HepG2 (cell line): ENCODE results near the gene TMEM14B. TPM values are rescaled to one million over a fixed set of nuclear protein-coding genes. Genes with fewer than 3 reads are reported as not detected.
A peak's percentile ranks its signal among the peaks of the same experiment; 100 is the strongest.

Source experiments
- NBN ChIP-seq: fragments of 450-650 bp; conservative IDR thresholded peaks from 2 replicates; pipeline ENCODE4 v1.6.1; 2017
- TBP ChIP-seq: sonication (generic); formaldehyde crosslinking; IDR thresholded peaks from 2 replicates; pipeline ENCODE4 v1.5.0; 2020; ENCODE audit warnings: missing genetic modification reagents
- YEATS2 ChIP-seq: sonication (generic); formaldehyde crosslinking; IDR thresholded peaks from 2 replicates; pipeline ENCODE4 v1.4.0; 2020; ENCODE audit warnings: missing genetic modification reagents, borderline replicate concordance
- ZBTB7A ChIP-seq: sonication (generic); formaldehyde crosslinking; IDR thresholded peaks from 2 replicates; pipeline ENCODE4 v1.8.0; 2022; ENCODE audit warnings: mild to moderate bottlenecking, missing genetic modification reagents
- ZC3H13 ChIP-seq: sonication (generic); formaldehyde crosslinking; IDR thresholded peaks from 2 replicates; pipeline ENCODE4 v1.8.1; 2023; ENCODE audit warnings: mild to moderate bottlenecking, missing genetic modification reagents, moderate library complexity
- ZFAT ChIP-seq: sonication (generic); formaldehyde crosslinking; conservative IDR thresholded peaks from 2 replicates; pipeline ENCODE4 v1.8.1; 2023; ENCODE audit warnings: missing genetic modification reagents, inconsistent platforms
- ZNF20 ChIP-seq: sonication (generic); formaldehyde crosslinking; IDR thresholded peaks from 2 replicates; pipeline ENCODE4 v1.4.0; 2020; ENCODE audit warnings: mild to moderate bottlenecking, moderate library complexity, missing genetic modification reagents
- ZNF264 ChIP-seq: sonication (generic); formaldehyde crosslinking; IDR thresholded peaks from 2 replicates; pipeline ENCODE4 v1.4.0; 2020; ENCODE audit warnings: missing genetic modification reagents
- ZNF616 ChIP-seq: sonication (generic); formaldehyde crosslinking; IDR thresholded peaks from 2 replicates; pipeline ENCODE4 v1.5.0; 2020; ENCODE audit warnings: low read depth, mild to moderate bottlenecking, missing genetic modification reagents
- ZNF747 ChIP-seq: sonication (generic); formaldehyde crosslinking; IDR thresholded peaks from 2 replicates; pipeline ENCODE4 v1.8.1; 2023; ENCODE audit warnings: missing genetic modification reagents, mild to moderate bottlenecking, borderline replicate concordance
- polyA plus RNA-seq, 8 experiments: library from polyadenylated mRNA; depleted of rRNA in 3 of 8; stranded (reverse) in 7 of 8; unstranded in 1 of 8; fragments of >200 nt; fragmentation: Illumina TruSeq in 4 of 8; extraction: Trizol in 4 of 8; gene quantifications; 2 replicates each; pipeline versions ENCODE4 v1.2.1 to v1.2.3, GENCODE V29; 2011 to 2016; ENCODE audit warnings: low read depth in 4 of 8, missing spikeins in 1 of 8, mixed read lengths in 1 of 8; ENCODE audit not compliant: insufficient read depth in 1 of 8
- total RNA-seq, 5 experiments: library from RNA; depleted of rRNA; stranded (reverse); fragments of >200 nt; fragmentation: Illumina TruSeq; extraction: Trizol; gene quantifications; 2 replicates each; pipeline ENCODE4 v1.2.3, GENCODE V29; 2016; ENCODE audit warnings: low read depth in 1 of 5
- TF ChIP-seq, protein P1 (sequence below): sonication (generic); formaldehyde crosslinking; IDR thresholded peaks from 2 replicates; pipeline ENCODE4 v1.5.0; 2020; ENCODE audit warnings: missing genetic modification reagents
- TF ChIP-seq, protein P2 (sequence below): sonication (generic); formaldehyde crosslinking; IDR thresholded peaks from 2 replicates; pipeline ENCODE4 v1.8.1; 2023; ENCODE audit warnings: missing genetic modification reagents, mild to moderate bottlenecking, borderline replicate concordance
- TF ChIP-seq, protein P3 (sequence below): fragments of 450-650 bp; IDR thresholded peaks from 2 replicates; pipeline ENCODE4 v1.6.1; 2016
- TF ChIP-seq, protein P4 (sequence below): sonication (generic); formaldehyde crosslinking; IDR thresholded peaks from 2 replicates; pipeline ENCODE4 v1.4.0; 2020; ENCODE audit warnings: missing genetic modification reagents
- TF ChIP-seq, protein P5 (sequence below): sonication (generic); formaldehyde crosslinking; IDR thresholded peaks from 2 replicates; pipeline ENCODE4 v1.5.1; 2020; ENCODE audit warnings: mild to moderate bottlenecking, missing genetic modification reagents, moderate library complexity

TMEM14B gene
- total and polyA plus RNA-seq, 2 of the 13 experiments (the other 11 are each of a cell fraction or from before 2014, with no cell fraction given), result 133 to 200 TPM

DNA sequence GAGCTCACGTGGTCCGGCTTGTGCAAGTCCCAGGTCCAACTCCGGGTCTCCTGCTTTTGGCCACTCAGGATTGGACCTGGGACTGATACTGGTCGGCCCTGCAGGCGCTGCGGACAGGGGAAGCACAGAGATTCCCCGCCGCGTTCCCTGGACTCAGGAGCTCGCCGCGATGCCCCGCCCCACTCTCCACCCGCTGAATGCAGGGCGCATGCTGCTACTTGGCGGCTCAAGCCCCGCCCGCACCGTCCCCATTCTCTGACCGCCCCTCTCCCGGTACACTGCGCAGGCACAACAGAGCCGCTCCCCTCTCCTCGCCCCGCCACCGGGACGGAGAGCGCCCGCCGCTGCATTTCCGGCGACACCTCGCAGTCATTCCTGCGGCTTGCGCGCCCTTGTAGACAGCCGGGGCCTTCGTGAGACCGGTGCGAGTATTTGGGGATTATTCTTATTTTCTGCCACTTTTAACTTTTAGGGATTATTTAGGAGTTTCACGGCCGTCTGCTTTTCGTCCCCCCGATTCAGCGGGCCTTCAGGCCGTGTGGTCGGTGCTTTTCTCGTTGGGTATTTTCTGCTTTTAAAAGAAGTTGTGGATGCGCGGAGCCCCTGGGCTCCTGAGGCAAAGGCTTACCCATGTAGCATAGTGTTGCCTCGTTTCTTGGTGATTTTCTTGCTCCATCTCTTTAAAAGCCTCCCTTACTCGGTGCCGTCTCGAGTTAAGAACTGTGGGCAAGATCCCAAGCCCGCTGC is 24.6 kb upstream of the TMEM14B start, which contains the start of gene TMEM14C (continued):
- TF ChIP-seq, protein P1, sequence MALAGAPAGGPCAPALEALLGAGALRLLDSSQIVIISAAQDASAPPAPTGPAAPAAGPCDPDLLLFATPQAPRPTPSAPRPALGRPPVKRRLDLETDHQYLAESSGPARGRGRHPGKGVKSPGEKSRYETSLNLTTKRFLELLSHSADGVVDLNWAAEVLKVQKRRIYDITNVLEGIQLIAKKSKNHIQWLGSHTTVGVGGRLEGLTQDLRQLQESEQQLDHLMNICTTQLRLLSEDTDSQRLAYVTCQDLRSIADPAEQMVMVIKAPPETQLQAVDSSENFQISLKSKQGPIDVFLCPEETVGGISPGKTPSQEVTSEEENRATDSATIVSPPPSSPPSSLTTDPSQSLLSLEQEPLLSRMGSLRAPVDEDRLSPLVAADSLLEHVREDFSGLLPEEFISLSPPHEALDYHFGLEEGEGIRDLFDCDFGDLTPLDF (CRISPR knock-in tag), result peak; percentile 72
- TF ChIP-seq, protein P2, sequence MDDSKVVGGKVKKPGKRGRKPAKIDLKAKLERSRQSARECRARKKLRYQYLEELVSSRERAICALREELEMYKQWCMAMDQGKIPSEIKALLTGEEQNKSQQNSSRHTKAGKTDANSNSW (CRISPR knock-in tag), result peak; percentile 93; the same call in 1 of the 2 replicates
- no peak for TF ChIP-seq ZC3H13 (CRISPR knock-in tag)
- TF ChIP-seq ZNF20 (CRISPR knock-in tag), result no peak
- 0 out of 2 replicates have a peak, but pooled peaks have one; percentile 19 for TF ChIP-seq TBP (CRISPR knock-in tag)
- TF ChIP-seq, protein P3, sequence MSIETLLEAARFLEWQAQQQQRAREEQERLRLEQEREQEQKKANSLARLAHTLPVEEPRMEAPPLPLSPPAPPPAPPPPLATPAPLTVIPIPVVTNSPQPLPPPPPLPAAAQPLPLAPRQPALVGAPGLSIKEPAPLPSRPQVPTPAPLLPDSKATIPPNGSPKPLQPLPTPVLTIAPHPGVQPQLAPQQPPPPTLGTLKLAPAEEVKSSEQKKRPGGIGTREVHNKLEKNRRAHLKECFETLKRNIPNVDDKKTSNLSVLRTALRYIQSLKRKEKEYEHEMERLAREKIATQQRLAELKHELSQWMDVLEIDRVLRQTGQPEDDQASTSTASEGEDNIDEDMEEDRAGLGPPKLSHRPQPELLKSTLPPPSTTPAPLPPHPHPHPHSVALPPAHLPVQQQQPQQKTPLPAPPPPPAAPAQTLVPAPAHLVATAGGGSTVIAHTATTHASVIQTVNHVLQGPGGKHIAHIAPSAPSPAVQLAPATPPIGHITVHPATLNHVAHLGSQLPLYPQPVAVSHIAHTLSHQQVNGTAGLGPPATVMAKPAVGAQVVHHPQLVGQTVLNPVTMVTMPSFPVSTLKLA, result peak; percentile 86
- TF ChIP-seq ZNF747 (CRISPR knock-in tag), result peak; percentile 98
- TF ChIP-seq, protein P4, sequence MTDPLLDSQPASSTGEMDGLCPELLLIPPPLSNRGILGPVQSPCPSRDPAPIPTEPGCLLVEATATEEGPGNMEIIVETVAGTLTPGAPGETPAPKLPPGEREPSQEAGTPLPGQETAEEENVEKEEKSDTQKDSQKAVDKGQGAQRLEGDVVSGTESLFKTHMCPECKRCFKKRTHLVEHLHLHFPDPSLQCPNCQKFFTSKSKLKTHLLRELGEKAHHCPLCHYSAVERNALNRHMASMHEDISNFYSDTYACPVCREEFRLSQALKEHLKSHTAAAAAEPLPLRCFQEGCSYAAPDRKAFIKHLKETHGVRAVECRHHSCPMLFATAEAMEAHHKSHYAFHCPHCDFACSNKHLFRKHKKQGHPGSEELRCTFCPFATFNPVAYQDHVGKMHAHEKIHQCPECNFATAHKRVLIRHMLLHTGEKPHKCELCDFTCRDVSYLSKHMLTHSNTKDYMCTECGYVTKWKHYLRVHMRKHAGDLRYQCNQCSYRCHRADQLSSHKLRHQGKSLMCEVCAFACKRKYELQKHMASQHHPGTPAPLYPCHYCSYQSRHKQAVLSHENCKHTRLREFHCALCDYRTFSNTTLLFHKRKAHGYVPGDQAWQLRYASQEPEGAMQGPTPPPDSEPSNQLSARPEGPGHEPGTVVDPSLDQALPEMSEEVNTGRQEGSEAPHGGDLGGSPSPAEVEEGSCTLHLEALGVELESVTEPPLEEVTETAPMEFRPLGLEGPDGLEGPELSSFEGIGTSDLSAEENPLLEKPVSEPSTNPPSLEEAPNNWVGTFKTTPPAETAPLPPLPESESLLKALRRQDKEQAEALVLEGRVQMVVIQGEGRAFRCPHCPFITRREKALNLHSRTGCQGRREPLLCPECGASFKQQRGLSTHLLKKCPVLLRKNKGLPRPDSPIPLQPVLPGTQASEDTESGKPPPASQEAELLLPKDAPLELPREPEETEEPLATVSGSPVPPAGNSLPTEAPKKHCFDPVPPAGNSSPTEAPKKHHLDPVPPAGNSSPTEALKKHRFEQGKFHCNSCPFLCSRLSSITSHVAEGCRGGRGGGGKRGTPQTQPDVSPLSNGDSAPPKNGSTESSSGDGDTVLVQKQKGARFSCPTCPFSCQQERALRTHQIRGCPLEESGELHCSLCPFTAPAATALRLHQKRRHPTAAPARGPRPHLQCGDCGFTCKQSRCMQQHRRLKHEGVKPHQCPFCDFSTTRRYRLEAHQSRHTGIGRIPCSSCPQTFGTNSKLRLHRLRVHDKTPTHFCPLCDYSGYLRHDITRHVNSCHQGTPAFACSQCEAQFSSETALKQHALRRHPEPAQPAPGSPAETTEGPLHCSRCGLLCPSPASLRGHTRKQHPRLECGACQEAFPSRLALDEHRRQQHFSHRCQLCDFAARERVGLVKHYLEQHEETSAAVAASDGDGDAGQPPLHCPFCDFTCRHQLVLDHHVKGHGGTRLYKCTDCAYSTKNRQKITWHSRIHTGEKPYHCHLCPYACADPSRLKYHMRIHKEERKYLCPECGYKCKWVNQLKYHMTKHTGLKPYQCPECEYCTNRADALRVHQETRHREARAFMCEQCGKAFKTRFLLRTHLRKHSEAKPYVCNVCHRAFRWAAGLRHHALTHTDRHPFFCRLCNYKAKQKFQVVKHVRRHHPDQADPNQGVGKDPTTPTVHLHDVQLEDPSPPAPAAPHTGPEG (CRISPR knock-in tag), result peak; percentile 79
- TF ChIP-seq NBN, result no peak
- peak; percentile 96 for TF ChIP-seq YEATS2 (CRISPR knock-in tag)
- TF ChIP-seq ZBTB7A (CRISPR knock-in tag), result peak; percentile 40; the same call in 1 of the 2 replicates
- no peak for TF ChIP-seq ZFAT
- TF ChIP-seq ZNF264, result peak; percentile 86; the same call in 1 of the 2 replicates
- TF ChIP-seq, protein P5, sequence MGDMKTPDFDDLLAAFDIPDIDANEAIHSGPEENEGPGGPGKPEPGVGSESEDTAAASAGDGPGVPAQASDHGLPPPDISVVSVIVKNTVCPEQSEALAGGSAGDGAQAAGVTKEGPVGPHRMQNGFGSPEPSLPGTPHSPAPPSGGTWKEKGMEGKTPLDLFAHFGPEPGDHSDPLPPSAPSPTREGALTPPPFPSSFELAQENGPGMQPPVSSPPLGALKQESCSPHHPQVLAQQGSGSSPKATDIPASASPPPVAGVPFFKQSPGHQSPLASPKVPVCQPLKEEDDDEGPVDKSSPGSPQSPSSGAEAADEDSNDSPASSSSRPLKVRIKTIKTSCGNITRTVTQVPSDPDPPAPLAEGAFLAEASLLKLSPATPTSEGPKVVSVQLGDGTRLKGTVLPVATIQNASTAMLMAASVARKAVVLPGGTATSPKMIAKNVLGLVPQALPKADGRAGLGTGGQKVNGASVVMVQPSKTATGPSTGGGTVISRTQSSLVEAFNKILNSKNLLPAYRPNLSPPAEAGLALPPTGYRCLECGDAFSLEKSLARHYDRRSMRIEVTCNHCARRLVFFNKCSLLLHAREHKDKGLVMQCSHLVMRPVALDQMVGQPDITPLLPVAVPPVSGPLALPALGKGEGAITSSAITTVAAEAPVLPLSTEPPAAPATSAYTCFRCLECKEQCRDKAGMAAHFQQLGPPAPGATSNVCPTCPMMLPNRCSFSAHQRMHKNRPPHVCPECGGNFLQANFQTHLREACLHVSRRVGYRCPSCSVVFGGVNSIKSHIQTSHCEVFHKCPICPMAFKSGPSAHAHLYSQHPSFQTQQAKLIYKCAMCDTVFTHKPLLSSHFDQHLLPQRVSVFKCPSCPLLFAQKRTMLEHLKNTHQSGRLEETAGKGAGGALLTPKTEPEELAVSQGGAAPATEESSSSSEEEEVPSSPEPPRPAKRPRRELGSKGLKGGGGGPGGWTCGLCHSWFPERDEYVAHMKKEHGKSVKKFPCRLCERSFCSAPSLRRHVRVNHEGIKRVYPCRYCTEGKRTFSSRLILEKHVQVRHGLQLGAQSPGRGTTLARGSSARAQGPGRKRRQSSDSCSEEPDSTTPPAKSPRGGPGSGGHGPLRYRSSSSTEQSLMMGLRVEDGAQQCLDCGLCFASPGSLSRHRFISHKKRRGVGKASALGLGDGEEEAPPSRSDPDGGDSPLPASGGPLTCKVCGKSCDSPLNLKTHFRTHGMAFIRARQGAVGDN (CRISPR knock-in tag), result peak; percentile 99
- TF ChIP-seq ZNF616 (CRISPR knock-in tag), result no peak
